DMS79 treated with DMSO at 0.1 percent for 48 hours (cell line): ENCODE results near the gene LTC4S.
"Not testable (repeated sequence)": the region's sequence is repeated elsewhere in the genome, so short reads cannot be mapped to it uniquely, and the experiment has no call there.

Experiments used
- DNase-seq: peaks from one replicate; lab custom pipeline; 2025; lab: John Stamatoyannopoulos, UW

LTC4S gene

DNA sequence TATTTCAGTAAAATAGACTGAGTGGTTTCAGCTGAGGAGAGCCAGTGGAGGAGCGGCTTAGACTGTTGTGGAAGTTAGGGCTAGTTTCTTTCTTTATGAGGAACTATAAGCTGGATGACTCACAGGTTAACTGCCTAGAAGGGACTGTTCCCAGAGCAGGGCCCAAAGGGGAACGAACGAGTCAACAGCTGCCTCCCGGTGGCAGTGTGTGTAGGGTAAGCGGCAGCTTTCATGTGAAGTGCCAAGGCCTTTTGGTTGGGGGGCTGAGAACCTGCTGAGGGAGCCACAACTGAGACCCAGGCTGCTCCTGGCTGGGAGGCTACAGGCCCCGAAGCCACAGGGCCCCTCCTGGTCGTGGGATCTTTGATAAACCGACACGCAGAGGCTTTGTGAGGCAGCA, 33.9 kb downstream of the LTC4S start:
- no peak for DNase-seq

DNA sequence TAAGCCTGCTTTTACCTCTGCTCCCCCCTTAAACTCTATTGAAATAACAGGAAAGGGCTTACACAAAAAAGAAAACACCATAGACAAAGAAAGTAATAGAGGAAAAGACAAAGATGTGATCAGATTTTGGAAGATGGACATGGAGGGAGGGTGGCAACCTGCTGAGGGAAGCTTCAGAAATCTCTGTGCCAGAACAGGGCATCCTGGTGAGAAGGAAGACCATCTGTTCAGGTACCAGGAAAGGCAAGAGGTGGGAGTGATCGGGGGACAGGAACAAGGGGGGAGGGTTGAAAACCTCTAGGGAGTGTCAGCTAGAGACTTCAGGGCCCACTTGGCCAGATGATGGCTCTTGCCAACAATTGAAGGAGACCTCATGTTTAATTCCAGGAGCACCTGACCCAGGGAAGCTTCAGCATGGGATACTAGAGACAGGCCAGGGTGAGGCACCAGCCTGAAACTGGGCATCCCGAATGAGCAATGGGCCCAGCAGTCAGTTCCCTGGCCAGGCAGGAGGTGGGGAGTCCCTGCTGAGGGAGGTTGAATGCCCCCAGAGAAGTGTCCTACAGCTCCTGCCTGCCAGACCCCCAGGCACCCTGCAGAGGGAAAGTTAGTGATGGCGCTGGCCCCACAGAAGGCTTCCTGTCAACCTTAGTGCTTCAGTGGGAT, 35.1 kb downstream of the LTC4S start:
- no peak for DNase-seq

DNA sequence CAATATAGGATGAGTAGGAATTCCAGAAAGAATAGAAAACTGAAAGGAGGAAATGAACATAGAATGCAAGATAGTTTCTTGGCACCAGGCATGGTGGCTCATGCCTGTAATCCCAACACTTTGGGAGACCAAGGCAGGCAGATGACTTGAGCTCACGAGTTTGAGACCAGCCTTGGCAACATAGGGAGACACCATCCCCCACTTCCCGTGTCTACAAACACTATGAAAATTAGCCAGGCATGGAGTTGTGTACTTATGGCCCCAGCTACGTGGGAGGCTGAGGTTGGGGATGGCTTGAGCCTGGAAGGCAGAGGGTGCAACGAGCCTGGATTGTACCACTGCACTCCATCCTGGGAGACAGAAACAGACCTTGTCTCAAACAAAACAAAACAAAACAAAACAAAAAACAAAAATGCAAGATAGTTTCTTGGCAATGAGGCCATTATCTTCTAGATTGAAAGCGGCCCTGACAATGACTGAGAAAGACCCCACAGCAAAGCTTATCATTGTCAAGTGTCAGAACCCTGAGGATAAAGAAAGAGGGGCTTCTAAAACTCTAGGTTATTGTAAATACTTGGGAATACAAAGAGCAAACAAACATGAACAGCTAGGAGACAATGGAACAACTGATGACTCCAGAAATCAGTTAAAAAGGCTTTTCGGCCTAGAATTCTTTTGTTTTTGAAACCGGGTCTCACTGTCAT, 36.1 kb downstream of the LTC4S start:
- no peak for DNase-seq

DNA sequence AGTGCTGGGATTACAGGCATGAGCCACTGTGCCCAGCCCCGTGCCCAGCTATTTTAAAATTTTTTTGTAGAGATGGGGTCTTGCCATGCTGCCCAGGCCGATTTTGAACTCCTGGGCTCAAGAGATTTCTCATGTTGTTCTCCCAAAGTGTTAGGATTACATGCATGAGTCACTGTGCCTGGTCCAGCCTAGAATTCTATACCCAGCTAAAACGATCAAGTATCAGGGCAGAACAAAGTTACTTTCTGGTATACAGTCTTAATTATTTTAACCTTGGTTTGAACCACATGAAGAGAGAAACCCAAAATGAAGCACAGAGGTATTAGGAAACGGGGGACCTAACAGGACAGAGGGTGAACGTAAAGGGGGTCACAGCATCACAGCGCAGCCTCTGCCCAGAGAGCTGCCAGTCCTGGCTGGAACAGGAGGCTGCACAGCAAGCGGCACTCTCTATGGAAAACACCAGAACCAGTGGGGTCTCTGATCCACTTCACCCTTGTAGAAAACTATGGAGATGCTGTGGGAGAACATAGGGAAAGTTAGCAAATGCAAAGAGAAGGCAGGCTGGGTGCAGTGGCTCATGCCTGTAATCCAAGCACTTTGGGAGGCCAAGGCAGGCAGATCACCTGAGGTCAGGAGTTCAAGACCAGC, 37.2 kb downstream of the LTC4S start:
- no peak for DNase-seq

DNA sequence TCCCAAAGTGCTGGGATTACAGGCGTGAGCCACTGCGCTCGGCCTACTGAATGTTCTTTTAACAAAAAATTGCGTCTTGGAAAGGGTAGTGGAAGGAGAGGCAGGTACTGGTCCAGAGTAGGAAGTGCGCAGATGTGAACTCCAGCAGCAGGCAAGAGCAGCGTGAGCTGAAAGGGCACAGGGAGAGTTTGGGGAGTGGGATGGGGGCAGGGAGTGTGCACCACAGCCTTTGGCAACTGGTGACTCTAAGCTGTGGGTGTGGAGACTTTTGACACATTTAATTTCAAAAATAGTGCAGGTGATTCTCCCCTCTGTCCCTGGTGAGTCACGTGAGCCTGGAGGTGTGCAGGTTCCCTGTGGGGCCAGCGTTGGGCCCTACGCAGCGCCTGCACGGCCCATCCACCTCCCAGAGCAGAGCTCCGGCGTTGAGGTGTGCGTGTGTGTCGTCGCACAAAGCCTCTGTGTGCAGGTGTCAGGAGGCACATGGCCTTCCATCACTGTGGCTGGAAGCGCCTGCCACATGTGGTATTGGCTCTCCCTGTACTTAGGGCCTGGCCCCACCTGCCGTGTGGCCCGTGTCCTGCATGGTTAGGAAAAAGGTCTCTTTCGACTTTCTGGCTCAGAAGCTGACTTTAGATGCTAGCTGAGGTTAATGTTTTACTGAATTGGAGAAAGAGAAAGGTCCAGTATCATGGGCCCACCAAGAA, 38.4 kb downstream of the LTC4S start:
- no peak for DNase-seq

DNA sequence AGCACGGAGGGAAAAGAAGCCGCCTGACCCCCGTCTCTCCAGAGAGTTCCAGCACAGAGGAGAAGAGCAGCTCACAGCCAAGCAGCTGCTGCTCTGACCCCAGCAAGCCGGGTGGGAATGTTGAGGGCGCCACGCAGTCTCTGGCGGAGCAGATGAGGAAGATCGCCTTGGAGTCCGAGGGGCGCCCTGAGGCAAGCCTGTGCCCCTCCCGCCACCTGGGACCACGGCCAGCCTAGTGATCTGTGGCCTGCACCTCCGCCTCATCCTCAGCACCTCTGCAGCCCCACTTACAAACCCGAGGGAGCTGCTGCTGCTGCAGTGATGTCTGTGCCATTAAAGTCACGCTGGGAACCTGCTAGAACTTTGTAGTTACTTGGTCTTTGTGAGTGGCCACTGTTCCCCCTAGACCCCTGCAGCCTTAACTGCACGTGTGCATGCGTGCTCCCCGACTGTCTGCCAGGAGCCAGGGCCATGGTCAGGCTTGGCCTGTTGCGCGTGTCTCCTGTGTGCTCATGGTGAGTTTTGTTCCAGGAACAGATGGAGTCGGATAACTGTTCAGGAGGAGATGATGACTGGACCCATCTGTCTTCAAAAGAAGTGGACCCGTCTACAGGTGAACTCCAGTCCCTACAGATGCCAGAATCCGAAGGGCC, 39.4 kb downstream of the LTC4S start:
- DNase-seq = no peak

DNA sequence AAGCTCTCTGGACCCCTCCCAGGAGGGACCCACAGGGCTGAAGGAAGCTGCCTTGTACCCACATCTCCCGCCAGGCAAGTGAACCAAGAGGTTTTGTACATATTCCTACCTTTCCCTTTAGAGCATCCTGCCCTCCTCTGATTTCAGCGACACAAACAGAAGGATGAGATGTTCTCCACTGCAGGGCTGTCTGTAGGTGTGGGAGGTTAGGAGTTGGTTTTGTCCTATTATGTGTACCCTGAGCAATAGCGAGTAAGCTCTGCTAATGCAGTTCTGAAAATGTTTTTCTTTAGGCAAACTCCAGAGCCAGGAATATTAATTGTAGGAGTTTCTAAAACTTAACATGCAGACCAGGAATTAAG, 39.9 kb downstream of the LTC4S start:
- no peak for DNase-seq

DNA sequence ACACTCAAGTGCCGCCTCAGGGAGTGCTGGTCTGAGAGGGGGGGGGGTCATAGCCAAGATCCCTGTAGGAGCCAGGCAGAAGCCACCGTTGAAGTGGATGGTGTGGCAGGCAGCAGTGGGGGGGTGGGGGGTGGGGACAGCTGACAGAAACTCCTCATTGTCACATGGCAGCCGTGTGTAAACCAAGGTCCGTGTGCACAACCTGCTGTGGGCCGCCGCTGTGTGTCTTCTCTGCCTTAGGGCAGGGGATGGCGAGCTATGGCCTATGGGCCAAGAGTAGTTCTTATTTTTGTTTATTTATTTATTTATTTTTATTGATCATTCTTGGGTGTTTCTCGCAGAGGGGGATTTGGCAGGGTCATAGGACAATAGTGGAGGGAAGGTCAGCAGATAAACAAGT, 40.3 kb downstream of the LTC4S start:
- no peak for DNase-seq

DNA sequence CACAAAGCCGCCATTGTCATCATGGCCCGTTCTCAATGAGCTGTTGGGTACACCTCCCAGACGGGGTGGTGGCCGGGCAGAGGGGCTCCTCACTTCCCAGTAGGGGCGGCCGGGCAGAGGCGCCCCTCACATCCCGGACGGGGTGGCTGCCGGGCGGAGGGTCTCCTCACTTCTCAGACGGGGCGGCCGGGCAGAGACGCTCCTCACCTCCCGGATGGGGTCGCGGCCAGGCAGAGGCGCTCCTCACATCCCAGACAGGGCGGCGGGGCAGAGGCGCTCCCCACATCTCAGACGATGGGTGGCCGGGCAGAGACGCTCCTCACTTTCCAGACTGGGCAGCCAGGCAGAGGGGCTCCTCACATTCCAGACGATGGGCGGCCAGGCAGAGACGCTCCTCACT, 41.1 kb downstream of the LTC4S start:
- not testable (repeated sequence) for DNase-seq

DNA sequence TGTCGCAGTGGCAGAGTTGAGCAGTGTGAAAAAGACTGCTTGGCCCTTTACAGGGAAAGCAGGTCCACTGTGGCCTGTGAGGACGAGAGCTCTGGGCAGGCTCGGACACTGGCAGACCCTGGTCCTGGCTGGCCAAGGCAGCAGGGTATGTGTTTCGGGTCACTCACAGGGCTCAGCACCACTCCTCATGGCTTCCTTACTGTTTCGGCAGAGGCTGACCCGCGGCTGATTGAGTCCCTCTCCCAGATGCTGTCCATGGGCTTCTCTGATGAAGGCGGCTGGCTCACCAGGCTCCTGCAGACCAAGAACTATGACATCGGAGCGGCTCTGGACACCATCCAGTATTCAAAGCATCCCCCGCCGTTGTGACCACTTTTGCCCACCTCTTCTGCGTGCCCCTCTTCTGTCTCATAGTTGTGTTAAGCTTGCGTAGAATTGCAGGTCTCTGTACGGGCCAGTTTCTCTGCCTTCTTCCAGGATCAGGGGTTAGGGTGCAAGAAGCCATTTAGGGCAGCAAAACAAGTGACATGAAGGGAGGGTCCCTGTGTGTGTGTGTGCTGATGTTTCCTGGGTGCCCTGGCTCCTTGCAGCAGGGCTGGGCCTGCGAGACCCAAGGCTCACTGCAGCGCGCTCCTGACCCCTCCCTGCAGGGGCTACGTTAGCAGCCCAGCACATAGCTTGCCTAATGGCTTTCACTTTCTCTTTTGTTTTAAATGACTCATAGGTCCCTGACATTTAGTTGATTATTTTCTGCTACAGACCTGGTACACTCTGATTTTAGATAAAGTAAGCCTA, 42.6 kb downstream of the LTC4S start:
- DNase-seq = no peak

DNA sequence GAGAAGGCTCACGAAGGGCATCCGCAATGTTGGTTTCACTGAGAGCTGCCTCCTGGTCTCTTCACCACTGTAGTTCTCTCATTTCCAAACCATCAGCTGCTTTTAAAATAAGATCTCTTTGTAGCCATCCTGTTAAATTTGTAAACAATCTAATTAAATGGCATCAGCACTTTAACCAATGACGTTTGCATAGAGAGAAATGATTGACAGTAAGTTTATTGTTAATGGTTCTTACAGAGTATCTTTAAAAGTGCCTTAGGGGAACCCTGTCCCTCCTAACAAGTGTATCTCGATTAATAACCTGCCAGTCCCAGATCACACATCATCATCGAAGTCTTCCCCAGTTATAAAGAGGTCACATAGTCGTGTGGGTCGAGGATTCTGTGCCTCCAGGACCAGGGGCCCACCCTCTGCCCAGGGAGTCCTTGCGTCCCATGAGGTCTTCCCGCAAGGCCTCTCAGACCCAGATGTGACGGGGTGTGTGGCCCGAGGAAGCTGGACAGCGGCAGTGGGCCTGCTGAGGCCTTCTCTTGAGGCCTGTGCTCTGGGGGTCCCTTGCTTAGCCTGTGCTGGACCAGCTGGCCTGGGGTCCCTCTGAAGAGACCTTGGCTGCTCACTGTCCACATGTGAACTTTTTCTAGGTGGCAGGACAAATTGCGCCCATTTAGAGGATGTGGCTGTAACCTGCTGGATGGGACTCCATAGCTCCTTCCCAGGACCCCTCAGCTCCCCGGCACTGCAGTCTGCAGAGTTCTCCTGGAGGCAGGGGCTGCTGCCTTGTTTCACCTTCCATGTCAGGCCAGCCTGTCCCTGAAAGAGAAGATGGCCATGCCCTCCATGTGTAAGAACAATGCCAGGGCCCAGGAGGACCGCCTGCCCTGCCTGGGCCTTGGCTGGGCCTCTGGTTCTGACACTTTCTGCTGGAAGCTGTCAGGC, 43.6 kb downstream of the LTC4S start:
- no peak for DNase-seq

DNA sequence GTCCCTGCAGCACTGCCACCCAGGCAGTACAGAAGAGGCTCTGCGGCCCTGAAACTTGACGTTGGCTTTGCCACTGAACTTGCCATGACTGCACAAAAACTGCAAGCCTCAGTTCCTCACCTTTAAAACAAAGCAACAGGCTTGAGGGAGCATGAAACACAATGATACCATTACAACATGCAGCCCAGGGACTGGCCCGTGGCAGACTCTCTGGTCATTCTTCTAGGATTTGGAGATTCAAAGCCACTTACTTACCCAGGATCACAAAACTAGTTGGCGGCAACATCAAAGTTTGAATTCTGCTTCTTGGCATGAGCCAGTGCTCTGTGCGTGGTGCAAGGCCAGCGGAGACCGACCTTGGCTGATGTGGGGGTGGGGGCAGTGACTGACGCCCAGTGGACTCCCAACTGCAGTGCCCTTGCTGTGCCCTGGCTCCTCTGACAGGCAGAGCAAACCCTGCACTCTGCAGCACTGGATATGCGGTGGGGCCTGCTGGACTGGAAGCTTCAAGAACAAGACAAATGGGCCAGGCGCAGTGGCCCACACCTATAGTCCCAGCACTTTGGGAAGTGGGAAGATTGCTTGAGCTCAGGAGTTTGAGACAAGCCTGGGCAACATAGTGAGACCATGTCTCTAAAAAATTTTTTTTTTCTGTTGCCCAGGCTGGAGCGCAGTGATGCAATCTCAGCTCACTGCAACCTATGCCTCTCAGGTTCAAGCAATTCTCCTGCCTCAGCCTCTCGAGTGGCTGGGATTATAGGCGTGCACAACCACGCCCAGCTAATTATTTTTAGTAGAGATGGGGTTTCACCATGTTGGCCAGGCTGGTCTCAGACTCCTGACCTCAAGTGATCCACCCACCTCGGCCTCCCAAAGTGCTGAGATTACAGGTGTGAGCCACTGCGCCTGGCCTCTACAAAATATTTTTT, 45.8 kb downstream of the LTC4S start:
- no peak for DNase-seq

DNA sequence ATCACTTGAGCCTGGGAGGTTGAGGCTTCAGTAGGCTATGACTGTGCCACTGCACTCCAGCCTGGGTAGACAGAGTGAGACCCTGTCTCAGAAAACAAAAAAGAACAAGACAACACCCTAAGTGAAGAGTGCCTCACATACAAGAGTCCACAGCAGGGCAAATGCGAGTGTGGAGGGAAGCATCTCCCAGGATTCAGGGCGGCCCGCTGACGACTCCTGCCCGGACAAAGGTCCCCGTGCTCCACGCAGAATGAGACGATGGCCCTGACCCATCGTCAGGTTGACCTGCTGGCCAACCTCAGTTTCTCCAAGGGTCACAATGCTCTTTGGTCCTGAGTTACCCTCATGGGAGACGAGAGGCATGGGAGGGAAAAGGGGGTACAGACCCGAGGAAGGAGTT, 46.5 kb downstream of the LTC4S start:
- no peak for DNase-seq

DNA sequence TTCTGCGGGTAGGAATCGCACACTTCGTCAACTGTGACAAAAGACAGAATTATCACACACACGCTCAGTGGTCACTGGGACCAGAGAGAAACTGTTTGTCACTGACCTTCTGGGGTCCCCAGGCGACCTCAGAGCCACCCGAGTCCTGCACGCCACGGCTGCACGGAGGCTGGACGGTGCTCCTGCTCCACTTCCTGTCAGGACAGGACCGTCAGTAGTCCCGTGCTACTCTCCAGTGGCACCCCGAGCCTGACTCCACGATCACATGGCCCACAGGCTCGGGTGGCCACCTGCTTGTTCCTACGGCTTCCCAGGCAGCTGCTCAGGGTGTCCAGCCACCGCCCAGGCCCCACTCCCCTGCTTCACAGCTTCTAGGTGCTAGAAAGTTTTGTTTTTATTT, 47.0 kb downstream of the LTC4S start:
- DNase-seq = no peak

DNA sequence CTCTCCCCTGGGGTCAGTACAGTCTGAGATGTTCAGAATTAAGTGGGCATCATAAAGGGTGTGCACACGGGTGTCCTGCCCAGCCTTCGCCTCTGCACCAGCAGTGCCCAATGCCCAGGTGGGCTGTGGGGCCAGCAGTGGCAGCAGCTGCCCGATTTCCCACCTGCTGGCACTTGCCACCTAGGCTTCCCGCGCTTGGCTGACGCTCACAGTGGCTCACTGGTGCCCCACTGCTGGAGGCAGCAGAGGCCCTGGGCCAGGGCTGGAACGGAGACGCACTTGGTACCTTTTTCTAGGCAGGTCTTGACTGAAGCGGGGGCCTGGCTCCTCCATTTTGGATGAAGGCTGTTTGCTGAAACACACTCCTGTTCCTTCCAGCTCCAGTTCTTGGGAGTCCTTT, 47.8 kb downstream of the LTC4S start:
- DNase-seq = no peak
